Measurements from ENCODE around the gene RSU1.
A peak's percentile ranks its signal among the peaks of the same experiment; 100 is the strongest.

The RSU1 gene

DNA sequence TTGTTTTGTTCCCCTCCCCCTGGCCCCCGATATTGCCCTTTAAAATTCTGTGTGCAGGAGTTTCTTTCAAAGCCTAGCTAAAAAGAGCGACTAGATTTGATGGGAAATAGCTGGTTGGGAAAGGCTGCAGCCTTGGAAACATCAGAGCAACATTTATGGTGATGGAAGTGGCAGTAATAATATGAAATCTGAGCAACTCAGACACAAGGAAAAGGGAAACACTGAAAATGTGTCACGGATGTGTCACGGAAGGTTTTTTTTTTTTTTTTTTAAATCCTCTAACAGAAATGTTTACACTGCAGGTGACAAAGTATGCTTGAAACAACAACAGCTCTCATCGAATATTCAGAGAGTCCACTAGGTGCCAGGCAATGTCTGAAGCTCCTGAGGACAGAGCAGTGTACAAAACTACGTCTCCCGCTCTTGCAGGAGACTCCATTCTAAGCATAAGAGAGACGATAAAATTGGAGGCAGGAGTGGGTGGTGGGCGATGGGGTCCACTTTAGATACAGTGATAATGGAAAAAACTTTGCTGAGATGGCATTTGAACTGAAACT lies 143.0 kb downstream of the RSU1 start:
- TF ChIP-seq, protein P1, sequence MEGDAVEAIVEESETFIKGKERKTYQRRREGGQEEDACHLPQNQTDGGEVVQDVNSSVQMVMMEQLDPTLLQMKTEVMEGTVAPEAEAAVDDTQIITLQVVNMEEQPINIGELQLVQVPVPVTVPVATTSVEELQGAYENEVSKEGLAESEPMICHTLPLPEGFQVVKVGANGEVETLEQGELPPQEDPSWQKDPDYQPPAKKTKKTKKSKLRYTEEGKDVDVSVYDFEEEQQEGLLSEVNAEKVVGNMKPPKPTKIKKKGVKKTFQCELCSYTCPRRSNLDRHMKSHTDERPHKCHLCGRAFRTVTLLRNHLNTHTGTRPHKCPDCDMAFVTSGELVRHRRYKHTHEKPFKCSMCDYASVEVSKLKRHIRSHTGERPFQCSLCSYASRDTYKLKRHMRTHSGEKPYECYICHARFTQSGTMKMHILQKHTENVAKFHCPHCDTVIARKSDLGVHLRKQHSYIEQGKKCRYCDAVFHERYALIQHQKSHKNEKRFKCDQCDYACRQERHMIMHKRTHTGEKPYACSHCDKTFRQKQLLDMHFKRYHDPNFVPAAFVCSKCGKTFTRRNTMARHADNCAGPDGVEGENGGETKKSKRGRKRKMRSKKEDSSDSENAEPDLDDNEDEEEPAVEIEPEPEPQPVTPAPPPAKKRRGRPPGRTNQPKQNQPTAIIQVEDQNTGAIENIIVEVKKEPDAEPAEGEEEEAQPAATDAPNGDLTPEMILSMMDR (IDR thresholded peaks at IDR 0.05; ENCODE audit: control insufficient read depth, insufficient read depth, low read depth, low read length, missing control alignments): no peak
- DNase-seq (ENCODE audit: low read depth): no peak
- no peak overlapping the region for H3K4me3 ChIP-seq (ENCODE audit: control insufficient read depth, low read depth, low read length)

DNA sequence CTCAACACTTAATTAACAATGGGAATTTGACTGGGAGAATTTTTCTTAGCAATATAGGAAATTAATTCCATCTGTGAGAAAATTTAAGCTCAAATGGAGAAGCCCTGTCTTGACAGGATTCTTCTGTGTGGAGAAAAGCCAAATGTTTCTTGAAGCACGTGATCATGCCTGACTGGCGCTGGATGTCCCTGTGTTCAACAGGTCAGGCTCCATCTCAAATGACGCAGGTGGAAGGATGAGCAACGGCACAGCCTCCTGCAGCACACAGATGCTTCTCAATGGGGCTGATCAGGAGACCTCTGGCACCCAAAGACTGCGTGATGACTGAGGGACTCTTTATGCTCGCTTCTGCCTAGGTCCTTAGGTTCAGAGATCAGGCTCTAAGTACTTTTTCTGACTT lies 143.8 kb downstream of the RSU1 start:
- DNase-seq (ENCODE audit: low read depth): no peak
- H3K4me3 ChIP-seq (ENCODE audit: control insufficient read depth, low read depth, low read length): no peak overlapping the region
- TF ChIP-seq, protein P1 (IDR thresholded peaks at IDR 0.05; ENCODE audit: control insufficient read depth, insufficient read depth, low read depth, low read length, missing control alignments): no peak

DNA sequence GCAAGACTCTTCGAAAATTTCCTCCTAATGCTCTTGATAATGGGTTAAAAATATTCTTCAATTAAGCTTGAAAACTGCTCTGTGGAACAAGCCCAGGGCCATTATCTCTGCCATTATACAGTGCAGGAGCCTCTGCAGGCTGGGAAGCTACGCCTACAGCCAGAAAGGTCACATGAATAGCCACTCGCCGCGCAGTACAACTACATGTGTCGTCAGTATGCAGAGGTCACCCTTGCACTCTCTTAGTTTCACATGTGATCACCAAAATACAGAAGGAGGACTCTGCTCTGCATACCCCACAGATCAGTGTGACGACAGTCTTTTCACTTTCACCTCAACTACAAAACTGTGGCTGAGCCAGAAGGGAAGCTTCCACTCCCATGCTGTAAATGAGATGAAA lies 153.8 kb downstream of the RSU1 start:
- TF ChIP-seq, protein P1 (IDR thresholded peaks at IDR 0.05; ENCODE audit: control insufficient read depth, insufficient read depth, low read depth, low read length, missing control alignments): no peak
- no peak for DNase-seq (ENCODE audit: low read depth)

DNA sequence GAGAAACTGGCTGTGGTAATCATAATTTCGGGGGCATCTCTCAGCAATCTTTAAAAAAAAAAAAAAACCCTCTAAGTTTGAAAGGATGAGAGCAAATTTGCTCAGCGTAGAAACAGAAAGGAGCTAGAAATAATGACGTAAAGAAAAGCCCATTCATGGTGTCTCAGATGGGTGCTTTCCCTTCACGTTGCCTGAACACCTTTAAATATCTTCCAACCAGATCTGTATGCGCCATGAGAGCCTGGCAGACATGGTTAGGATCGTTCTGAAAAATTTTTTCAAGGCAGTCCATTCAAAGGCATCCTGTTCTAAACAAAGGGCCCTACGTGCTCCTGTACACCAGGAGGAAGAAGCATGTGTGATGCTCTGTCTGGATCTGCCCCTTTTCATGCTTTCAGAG lies 154.3 kb downstream of the RSU1 start:
- no peak overlapping the region for H3K4me3 ChIP-seq (ENCODE audit: control insufficient read depth, low read depth, low read length)

More for the DNA sequence above, 153.8 kb downstream of the RSU1 start:
- H3K4me3 ChIP-seq (ENCODE audit: control insufficient read depth, low read depth, low read length): no peak overlapping the region

DNA sequence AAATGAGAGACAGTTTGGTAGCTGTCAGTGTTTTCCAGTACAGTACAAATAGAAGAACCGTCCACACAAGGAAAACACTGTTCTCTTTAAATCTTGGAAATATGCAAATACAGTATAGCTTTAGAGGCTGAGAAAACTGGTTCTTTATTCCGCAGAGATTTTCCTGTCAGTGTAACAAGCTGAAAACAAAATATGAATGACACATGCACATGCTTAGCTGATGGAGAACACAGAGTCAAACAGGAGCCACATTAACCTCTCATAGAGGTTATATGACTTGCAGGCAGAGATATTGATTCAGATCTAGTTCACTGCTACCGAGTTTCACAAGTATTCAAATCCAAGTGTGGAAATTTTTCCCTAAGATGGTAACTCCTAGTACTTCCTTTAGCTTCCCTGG lies 160.3 kb downstream of the RSU1 start:
- no peak for DNase-seq (ENCODE audit: low read depth)
- TF ChIP-seq, protein P1 (IDR thresholded peaks at IDR 0.05; ENCODE audit: control insufficient read depth, insufficient read depth, low read depth, low read length, missing control alignments): no peak
- no peak overlapping the region for H3K4me3 ChIP-seq (ENCODE audit: control insufficient read depth, low read depth, low read length)

More for the DNA sequence above, 154.3 kb downstream of the RSU1 start:
- no peak for DNase-seq (ENCODE audit: low read depth)
- TF ChIP-seq, protein P1 (IDR thresholded peaks at IDR 0.05; ENCODE audit: control insufficient read depth, insufficient read depth, low read depth, low read length, missing control alignments): no peak

DNA sequence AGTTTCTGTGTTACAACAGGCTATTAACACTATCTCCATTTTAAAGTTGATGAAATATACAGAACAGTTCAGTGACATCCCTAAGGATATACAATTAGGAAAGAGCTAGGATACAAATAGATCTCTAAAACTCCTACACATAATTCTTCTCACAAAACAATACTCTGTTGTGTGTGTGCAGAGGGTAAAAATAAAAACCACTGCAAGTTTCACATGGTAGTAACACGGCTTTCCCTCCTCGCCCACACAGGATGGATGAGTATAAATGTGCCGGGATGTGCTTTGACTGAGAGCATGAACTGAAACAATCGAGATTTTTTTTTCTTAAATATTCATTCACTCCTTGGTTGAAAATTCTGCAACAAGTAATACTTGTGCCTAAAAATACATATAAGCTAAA lies 164.0 kb downstream of the RSU1 start:
- no peak for DNase-seq (ENCODE audit: low read depth)
- H3K4me3 ChIP-seq (ENCODE audit: control insufficient read depth, low read depth, low read length): no peak overlapping the region
- TF ChIP-seq, protein P1 (IDR thresholded peaks at IDR 0.05; ENCODE audit: control insufficient read depth, insufficient read depth, low read depth, low read length, missing control alignments): no peak

DNA sequence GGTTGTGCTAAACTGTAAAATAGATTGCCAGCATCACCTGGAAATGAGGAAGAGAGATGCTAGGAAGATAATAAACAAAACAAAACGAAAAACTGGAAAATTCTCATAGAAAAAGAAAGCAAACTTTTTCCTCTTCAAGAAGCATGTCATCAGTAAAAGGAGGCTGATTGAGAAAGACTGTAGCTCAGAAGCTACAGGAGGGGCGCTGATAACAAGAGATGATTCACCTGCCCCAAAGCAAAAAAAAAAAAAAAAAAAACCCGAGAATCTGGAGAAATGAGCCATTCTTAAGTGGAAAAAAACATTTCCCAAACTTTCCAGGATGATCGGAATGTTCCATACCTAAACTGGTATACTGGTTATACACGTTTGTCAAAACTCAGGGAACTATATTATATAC lies 165.1 kb downstream of the RSU1 start:
- TF ChIP-seq, protein P1 (IDR thresholded peaks at IDR 0.05; ENCODE audit: control insufficient read depth, insufficient read depth, low read depth, low read length, missing control alignments): no peak
- peak; percentile 13 for DNase-seq (ENCODE audit: low read depth)
- no peak overlapping the region for H3K4me3 ChIP-seq (ENCODE audit: control insufficient read depth, low read depth, low read length)
